GM12873 (cell line): ENCODE data around the gene RGS6.

Experiments
- TF ChIP-seq, protein P1 (sequence below): IDR thresholded peaks from 2 replicates; pipeline ENCODE4 v1.5.1; 2012; ENCODE audit warnings: low read depth, mild to moderate bottlenecking, moderate library complexity, low read length, control low read depth; ENCODE audit not compliant: insufficient read depth; ENCODE audit errors: missing control alignments

RGS6 gene

DNA sequence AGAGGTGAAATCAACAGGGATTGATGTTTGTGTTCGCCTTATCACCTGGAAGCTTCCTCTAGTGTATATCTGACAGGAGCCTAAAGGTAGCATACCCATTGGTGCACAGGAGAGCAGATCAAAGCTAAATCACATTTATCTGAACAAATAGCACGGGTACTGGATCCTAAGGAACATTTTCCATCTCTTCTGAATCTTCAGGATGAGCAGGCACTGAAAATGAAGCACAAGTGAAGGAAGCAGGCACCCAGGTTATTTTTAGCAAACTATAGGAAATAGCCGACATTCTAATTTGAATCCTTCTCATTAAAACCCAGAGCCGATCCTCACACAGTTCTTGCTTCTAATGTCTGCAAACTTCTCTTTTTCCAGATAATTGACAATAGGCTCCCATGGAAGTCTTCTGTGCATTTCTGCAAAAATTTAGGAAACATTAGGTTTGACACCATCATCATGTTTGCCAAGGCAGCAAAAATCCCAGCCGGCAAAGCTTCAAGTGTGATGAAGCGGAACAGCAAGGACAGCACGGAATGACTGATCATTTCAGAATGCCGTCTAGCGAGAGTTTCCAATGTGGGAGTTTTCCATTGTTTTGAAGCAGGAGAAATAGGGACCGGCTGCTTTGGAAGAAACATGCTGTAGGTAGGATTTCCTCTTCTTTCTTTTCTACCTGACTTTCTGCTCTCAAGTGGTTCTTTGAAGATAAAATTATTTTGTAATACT is 24.3 kb upstream of the RGS6 start:
- TF ChIP-seq, protein P1, sequence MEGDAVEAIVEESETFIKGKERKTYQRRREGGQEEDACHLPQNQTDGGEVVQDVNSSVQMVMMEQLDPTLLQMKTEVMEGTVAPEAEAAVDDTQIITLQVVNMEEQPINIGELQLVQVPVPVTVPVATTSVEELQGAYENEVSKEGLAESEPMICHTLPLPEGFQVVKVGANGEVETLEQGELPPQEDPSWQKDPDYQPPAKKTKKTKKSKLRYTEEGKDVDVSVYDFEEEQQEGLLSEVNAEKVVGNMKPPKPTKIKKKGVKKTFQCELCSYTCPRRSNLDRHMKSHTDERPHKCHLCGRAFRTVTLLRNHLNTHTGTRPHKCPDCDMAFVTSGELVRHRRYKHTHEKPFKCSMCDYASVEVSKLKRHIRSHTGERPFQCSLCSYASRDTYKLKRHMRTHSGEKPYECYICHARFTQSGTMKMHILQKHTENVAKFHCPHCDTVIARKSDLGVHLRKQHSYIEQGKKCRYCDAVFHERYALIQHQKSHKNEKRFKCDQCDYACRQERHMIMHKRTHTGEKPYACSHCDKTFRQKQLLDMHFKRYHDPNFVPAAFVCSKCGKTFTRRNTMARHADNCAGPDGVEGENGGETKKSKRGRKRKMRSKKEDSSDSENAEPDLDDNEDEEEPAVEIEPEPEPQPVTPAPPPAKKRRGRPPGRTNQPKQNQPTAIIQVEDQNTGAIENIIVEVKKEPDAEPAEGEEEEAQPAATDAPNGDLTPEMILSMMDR = no peak

DNA sequence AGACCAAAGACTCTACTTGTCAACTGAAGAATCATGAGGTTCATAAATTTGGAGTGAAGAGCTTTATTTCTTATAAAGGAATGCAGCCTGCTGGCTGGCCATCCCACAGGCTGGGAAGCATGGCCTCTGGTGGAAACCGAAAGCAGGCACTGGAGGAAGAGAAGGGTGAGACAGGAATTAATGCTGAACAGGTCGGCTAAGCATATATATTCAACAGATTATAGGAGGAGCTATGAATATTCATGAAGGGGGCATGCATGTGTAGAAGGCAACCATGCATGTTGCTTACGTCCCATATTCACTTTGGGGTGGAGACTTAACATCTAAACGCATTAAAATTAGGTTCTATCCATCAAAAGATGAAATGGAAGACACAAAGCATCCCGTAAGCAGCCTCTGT is 20.6 kb upstream of the RGS6 start:
- TF ChIP-seq, protein P1 = no peak

- TF ChIP-seq, protein P1 = no peak
Measured at GRCh38 chr14:71913342-71913741, 18.9 kb upstream of the RGS6 start.

- TF ChIP-seq, protein P1 = no peak
Measured at GRCh38 chr14:71918955-71919354, 13.3 kb upstream of the RGS6 start.

GRCh38 chr14:71923513-71923912 is 8.7 kb upstream of the RGS6 start:
- TF ChIP-seq, protein P1 = no peak

- TF ChIP-seq, protein P1 = no peak
Measured at GRCh38 chr14:71931492-71932228, 569 bp upstream of the RGS6 start.

- TF ChIP-seq, protein P1 = no peak
Measured at GRCh38 chr14:71933001-71933587, 865 bp downstream of the RGS6 start.
